ENCODE results near the gene PHLDA2. TPM values are rescaled to one million over a fixed set of nuclear protein-coding genes. Genes with fewer than 3 reads are reported as not detected.

Gene PHLDA2
- total and polyA plus RNA-seq, 2 of the 13 experiments (the other 11 are each of a cell fraction or from before 2014, with no cell fraction given): 0.55 to 0.78 TPM

- no peak for TF ChIP-seq FOXC1 (CRISPR knock-in tag; IDR thresholded peaks at IDR 0.05; ENCODE audit: borderline replicate concordance)
- no peak for TF ChIP-seq UBTF (CRISPR knock-in tag; IDR thresholded peaks at IDR 0.05)
- no peak for TF ChIP-seq SP5 (CRISPR knock-in tag; IDR thresholded peaks at IDR 0.05; ENCODE audit: borderline replicate concordance, low read depth)
- no peak for TF ChIP-seq KAT8 (CRISPR knock-in tag; IDR thresholded peaks at IDR 0.05)
- no peak for TF ChIP-seq TCF7L2 (IDR thresholded peaks at IDR 0.05; ENCODE audit: low read depth, low read length)
- no peak for TF ChIP-seq ZNF713 (CRISPR knock-in tag; IDR thresholded peaks at IDR 0.05)
Measured at GRCh38 chr11:2931420-2931746, 2.2 kb upstream of the PHLDA2 start (continued).

- no peak for FAIRE-seq
- peak overlapping the region; percentile 49 to 70 (median 62); a peak in 5 of 6 replicates for H3K4me3 ChIP-seq (replicated peaks in 1 of 3; ENCODE audit: insufficient read depth in 1 of 3, low read depth in 2 of 3, low read length in 3 of 3)
- H3K27me3 ChIP-seq (ENCODE audit: control insufficient read depth in 1 of 2, insufficient read depth in 2 of 2, low read length in 2 of 2): peaks cover 7 to 32% of the 10 kb centered on the region in 2 experiments
- intact Hi-C loops (cut with micrococcal nuclease; ENCODE audit: unreplicated experiment): loop anchor here (1.0 kb wide), 1 partner anchor 398 kb away; no protein-coding TSS in a partner anchor
- no TSS peak for BruUV-seq (replicated peaks)
- peaks cover 11% of the 10 kb centered on the region for H3K4me1 ChIP-seq (ENCODE audit: insufficient read depth, low read length)
- H3K79me2 ChIP-seq (ENCODE audit: insufficient read depth, low read length): no peaks in the 10 kb centered on the region
- POLR2A ChIA-PET: interaction anchor here (2.2 to 2.3 kb wide), 2 partner anchors 28 to 61 kb away, joined by 5 to 18 read pairs; partner anchors contain the start of gene NAP1L4
- peak; percentile 68 for DNase-seq (ENCODE audit: low spot score)
- ATAC-seq: peak; percentile 70
- H3K27ac ChIP-seq (ENCODE audit: extremely low read length, insufficient read depth, low read length): no peak overlapping the region
- H3K9me3 ChIP-seq (ENCODE audit: low read length): no peaks in the 10 kb centered on the region
- CTCF ChIA-PET (ENCODE audit: low intra/inter-chr PET ratio, low total read pairs): interaction anchor here (1.3 to 1.7 kb wide), 4 partner anchors 28 to 398 kb away, joined by 3 to 15 read pairs (median 8); no protein-coding TSS in a partner anchor
- no peaks in the 10 kb centered on the region for H3K36me3 ChIP-seq (replicated peaks in 1 of 2; ENCODE audit: control insufficient read depth in 1 of 2, insufficient read depth in 2 of 2, low read length in 2 of 2)
- in situ Hi-C loops (cut with HindIII; ENCODE audit: extremely low pct_ligation_motif_present, low pct_unique_long_range_greater_than_20kb): no loop called here
- peak overlapping the region; percentile 47 for H3K9ac ChIP-seq (ENCODE audit: insufficient read depth, low read depth, low read length)
- WGBS (ENCODE audit: low lambda C conversion rate): 1% methylated on average over 10 of the region's 21 CpGs
- H3K4me2 ChIP-seq (ENCODE audit: low read depth, low read length): peak overlapping the region; percentile 88
- no peak overlapping the region for H2AFZ ChIP-seq (ENCODE audit: low read length)
- no peaks in the 10 kb centered on the region for H4K20me1 ChIP-seq (ENCODE audit: insufficient read depth, low read length)
- TF ChIP-seq ZFP91 (CRISPR knock-in tag; IDR thresholded peaks at IDR 0.05; ENCODE audit: borderline replicate concordance) (0 out of 2 replicates have a peak, but pooled peaks have one; percentile 2), ZNF816 (CRISPR knock-in tag; IDR thresholded peaks at IDR 0.05; ENCODE audit: borderline replicate concordance) (no peak), SALL1 (CRISPR knock-in tag; IDR thresholded peaks at IDR 0.05) (peak; percentile 56), ESRRA (CRISPR knock-in tag; IDR thresholded peaks at IDR 0.05; ENCODE audit: low read depth) (no peak), ZC3H13 (CRISPR knock-in tag; IDR thresholded peaks at IDR 0.05) (no peak), ZNF660 (CRISPR knock-in tag; IDR thresholded peaks at IDR 0.05; ENCODE audit: borderline replicate concordance, low read depth) (no peak), ZNF567 (CRISPR knock-in tag; IDR thresholded peaks at IDR 0.05; ENCODE audit: borderline replicate concordance) (peak; percentile 75; the same call in 1 of the 2 replicates), ZMAT3 (CRISPR knock-in tag; conservative IDR thresholded peaks at IDR 0.05) (0 out of 2 replicates have a peak, but pooled peaks have one; percentile 23), KDM2A (CRISPR knock-in tag; IDR thresholded peaks at IDR 0.05; ENCODE audit: borderline replicate concordance, low read depth) (peak; percentile 72), KLF13 (CRISPR knock-in tag; IDR thresholded peaks at IDR 0.05) (peak; percentile 21; the same call in 1 of the 2 replicates), ZNF704 (CRISPR knock-in tag; IDR thresholded peaks at IDR 0.05; ENCODE audit: borderline replicate concordance) (no peak), ZBTB38 (CRISPR knock-in tag; IDR thresholded peaks at IDR 0.05) (0 out of 2 replicates have a peak, but pooled peaks have one; percentile 62)
Measured at GRCh38 chr11:2930704-2931419, 1.6 kb upstream of the PHLDA2 start.

All from HepG2 (cell line).